BJ (cell line): ENCODE results near the gene C9orf153. TPM values are rescaled to one million over a fixed set of nuclear protein-coding genes. Genes with fewer than 3 reads are reported as not detected.

Experiments
- CTCF ChIA-PET: fragments of 350-600 bp; formaldehyde crosslinking; extraction: SDS; loops from one replicate; lab custom pipeline; 2021; ENCODE audit warnings: antibody characterized with exemption, inconsistent platforms; lab: Yijun Ruan, JAX
- POLR2A ChIA-PET: fragments of 300-600 bp; sonication (Branson Sonifier 250); formaldehyde crosslinking; extraction: SDS; loops from one replicate; lab custom pipeline; 2021; ENCODE audit warnings: antibody characterized with exemption; lab: Charles Lee
- DNase-seq: peaks from one replicate; pipeline ENCODE4 v3.0.0-alpha.2; 2011; ENCODE audit warnings: low read depth
- H3K27me3 ChIP-seq: 2 replicates; pipeline ENCODE4 v1.6.0; 2011; ENCODE audit warnings: low read length; ENCODE audit not compliant: control insufficient read depth, insufficient read depth
- H3K36me3 ChIP-seq: 2 replicates; pipeline ENCODE4 v1.5.1; 2011; ENCODE audit warnings: low read length; ENCODE audit not compliant: control insufficient read depth, insufficient read depth
- H3K4me3 ChIP-seq: 2 replicates; pipeline ENCODE4 v1.5.1; 2011; ENCODE audit warnings: low read depth, mild to moderate bottlenecking, control low read depth, low read length
- CTCF ChIP-seq: IDR thresholded peaks from 2 replicates; pipeline ENCODE4 v1.5.1; 2011; ENCODE audit warnings: low read depth, mild to moderate bottlenecking, control low read depth, inconsistent platforms, low read length, moderate library complexity; ENCODE audit not compliant: insufficient read depth
- polyA plus RNA-seq: library from polyadenylated mRNA; depleted of rRNA; stranded (reverse); fragments of >200 nt; gene quantifications from 2 replicates; pipeline ENCODE4 v1.2.3, GENCODE V29; 2011; rRNA removed
- small RNA-seq: library from RNA; depleted of rRNA; stranded (forward); fragments of <200 nt; gene quantifications from one replicate; pipeline ENCODE3, GENCODE V24; 2012; ENCODE audit warnings: low replicate concordance, low read depth; ENCODE audit not compliant: insufficient read length

Gene C9orf153
- polyA plus RNA-seq, 1 experiment: not detected

DNA sequence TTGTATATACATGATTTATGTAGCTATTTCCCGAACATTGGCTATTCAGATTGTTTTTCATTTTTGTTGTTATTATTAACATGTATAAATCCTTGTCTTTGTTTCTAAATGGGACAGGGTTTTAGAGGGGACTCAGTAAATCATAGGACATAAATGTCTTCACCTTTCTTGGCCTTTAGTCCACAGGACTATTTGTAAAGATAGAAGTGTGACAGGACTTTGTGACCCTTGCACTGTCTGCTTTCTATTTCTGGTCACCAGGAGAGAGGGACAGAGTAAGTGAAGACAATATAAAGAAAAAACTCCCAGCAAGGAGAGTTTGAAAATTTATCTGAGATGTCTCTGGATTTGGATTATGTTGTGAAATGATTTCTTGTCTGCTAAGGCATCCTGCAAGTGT is 81.5 kb downstream of the C9orf153 start:
- CTCF ChIA-PET: no interaction called here
- no peak for TF ChIP-seq CTCF

DNA sequence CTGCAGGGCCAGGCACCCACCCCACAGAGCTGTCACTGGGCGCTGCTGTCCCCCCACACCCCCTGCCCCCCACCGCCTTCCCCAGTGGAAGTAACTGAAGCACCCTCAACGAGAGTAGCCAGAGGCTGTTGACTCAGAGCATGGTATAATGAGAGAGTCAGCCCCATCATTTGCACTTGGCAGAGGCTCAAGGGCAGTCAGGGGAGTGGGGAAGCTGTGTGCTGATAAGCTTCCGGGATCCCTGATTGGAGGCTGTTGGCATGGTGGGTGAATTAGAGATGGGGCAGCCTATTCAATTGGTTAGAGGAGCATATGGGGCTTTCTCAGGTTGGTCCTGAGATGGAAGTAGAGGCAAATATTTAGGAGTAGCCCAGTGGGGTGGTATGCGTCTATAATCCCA is 83.0 kb downstream of the C9orf153 start:
- CTCF ChIA-PET: no interaction called here
- POLR2A ChIA-PET: no interaction called here

More for the DNA sequence above, 81.5 kb downstream of the C9orf153 start:
- DNase-seq: no peak
- Histone ChIP-seq H3K36me3 (no peaks in the 10 kb centered on the region), H3K4me3 (no peak overlapping the region), H3K27me3 (peaks cover 2% of the 10 kb centered on the region; the same call in 1 of the 2 replicates)
- POLR2A ChIA-PET: no interaction called here

GRCh38 chr9:86175743-86176456 is 83.6 kb downstream of the C9orf153 start:
- TF ChIP-seq CTCF: no peak
- no peak overlapping the region for H3K4me3 ChIP-seq

More for the DNA sequence above, 83.0 kb downstream of the C9orf153 start:
- Histone ChIP-seq H3K36me3 (no peaks in the 10 kb centered on the region), H3K4me3 (no peak overlapping the region), H3K27me3 (peaks cover 2% of the 10 kb centered on the region; the same call in 1 of the 2 replicates)
- TF ChIP-seq CTCF: no peak
- no peak for DNase-seq

GRCh38 chr9:86175223-86175622 is 84.2 kb downstream of the C9orf153 start:
- no peak overlapping the region for H3K4me3 ChIP-seq

More at GRCh38 chr9:86175743-86176456, 83.6 kb downstream of the C9orf153 start:
- DNase-seq: no peak
- no peaks in the 10 kb centered on the region for H3K36me3 ChIP-seq
- POLR2A ChIA-PET: no interaction called here
- H3K27me3 ChIP-seq: peaks cover 2% of the 10 kb centered on the region; the same call in 1 of the 2 replicates
- CTCF ChIA-PET: no interaction called here

More at GRCh38 chr9:86175223-86175622, 84.2 kb downstream of the C9orf153 start:
- no peaks in the 10 kb centered on the region for H3K36me3 ChIP-seq
- no peak for TF ChIP-seq CTCF
- ChIA-PET POLR2A (no interaction called here), CTCF (no interaction called here)
- H3K27me3 ChIP-seq: peaks cover 2% of the 10 kb centered on the region; the same call in 1 of the 2 replicates
- no peak for DNase-seq

Small RNA genes lying within 50 kb of the gene (small RNA-seq; reads per million reads assigned to genes)
- not detected for gene AL137849.1
- not detected for gene RN7SKP264

Other genes starting within 250 kb of the C9orf153 start
- gene GOLM1, start 160.1 kb downstream of the C9orf153 start, polyA plus RNA-seq: 34.7 and 35.9 TPM in 2 replicates
- gene ISCA1, start 22.9 kb upstream of the C9orf153 start, polyA plus RNA-seq: 15.6 and 34.5 TPM in 2 replicates
- 11.5 and 26.2 TPM in 2 replicates for gene TUT7, start 94.8 kb upstream of the C9orf153 start, polyA plus RNA-seq